Esophagus mucosa (tissue), 1 donor: ENCODE measurements around the gene RETREG1. TPM values are rescaled to one million over a fixed set of nuclear protein-coding genes. Genes with fewer than 3 reads are reported as not detected.
"Not testable (repeated sequence)": the region's sequence is repeated elsewhere in the genome, so short reads cannot be mapped to it uniquely, and the experiment has no call there.

Experiments used
- ATAC-seq: fragments of 200-7000 bp; cut with Tn5 transposase; one replicate; pipeline ENCODE4 v1.9.1; 2020
- total RNA-seq: library from RNA; stranded (reverse); gene quantifications from one replicate; pipeline ENCODE4 v1.2.4, GENCODE V29; 2023
- donor health status: DM: yes; HTN: yes; CAD: no.

The RETREG1 gene
- total RNA-seq, 1 donor from 2014 or later = 1.5 TPM

GRCh38 chr5:16551628-16552027 lies 65.2 kb downstream of the RETREG1 start:
- ATAC-seq = no peak

- peak; percentile 44 for ATAC-seq
Observed at GRCh38 chr5:16550316-16550952, 66.4 kb downstream of the RETREG1 start.

- no peak for ATAC-seq
Observed at GRCh38 chr5:16549491-16550206, 67.1 kb downstream of the RETREG1 start.

GRCh38 chr5:16548812-16549211 lies 68.0 kb downstream of the RETREG1 start:
- ATAC-seq = no peak

- no peak for ATAC-seq
Observed at GRCh38 chr5:16548115-16548514, 68.7 kb downstream of the RETREG1 start.

- no peak for ATAC-seq
Observed at GRCh38 chr5:16547200-16547842, 69.5 kb downstream of the RETREG1 start.

GRCh38 chr5:16546732-16547131 lies 70.1 kb downstream of the RETREG1 start:
- no peak for ATAC-seq

- ATAC-seq = no peak
Observed at GRCh38 chr5:16544607-16545374, 72.0 kb downstream of the RETREG1 start.

- not testable (repeated sequence) for ATAC-seq
Observed at GRCh38 chr5:16543206-16543605, 73.6 kb downstream of the RETREG1 start.

GRCh38 chr5:16542236-16542635 lies 74.6 kb downstream of the RETREG1 start:
- ATAC-seq = no peak

GRCh38 chr5:16541592-16541991 lies 75.2 kb downstream of the RETREG1 start:
- not testable (repeated sequence) for ATAC-seq

GRCh38 chr5:16540421-16540820 lies 76.4 kb downstream of the RETREG1 start:
- no peak for ATAC-seq

GRCh38 chr5:16539169-16539666 lies 77.6 kb downstream of the RETREG1 start:
- ATAC-seq = peak; percentile 86

- ATAC-seq = no peak
Observed at GRCh38 chr5:16538006-16538405, 78.8 kb downstream of the RETREG1 start.

GRCh38 chr5:16536818-16537217 lies 80.0 kb downstream of the RETREG1 start:
- ATAC-seq = no peak

GRCh38 chr5:16536246-16536645 lies 80.6 kb downstream of the RETREG1 start:
- ATAC-seq = peak; percentile 72

- no peak for ATAC-seq
Observed at GRCh38 chr5:16534280-16534679, 82.5 kb downstream of the RETREG1 start.

- ATAC-seq = no peak
Observed at GRCh38 chr5:16531063-16531648, 85.6 kb downstream of the RETREG1 start.

GRCh38 chr5:16529306-16529705 lies 87.5 kb downstream of the RETREG1 start:
- ATAC-seq = no peak

- ATAC-seq = no peak
Observed at GRCh38 chr5:16528382-16529110, 88.3 kb downstream of the RETREG1 start.

- no peak for ATAC-seq
Observed at GRCh38 chr5:16525651-16526050, 91.1 kb downstream of the RETREG1 start.

GRCh38 chr5:16524286-16524685 lies 92.5 kb downstream of the RETREG1 start:
- no peak for ATAC-seq
